ENCODE measurements around the gene RGS14. TPM values are rescaled to one million over a fixed set of nuclear protein-coding genes. Genes with fewer than 3 reads are reported as not detected.

RGS14 gene
- total RNA-seq, 1 experiment from 2014 or later: 4.8 TPM

DNA sequence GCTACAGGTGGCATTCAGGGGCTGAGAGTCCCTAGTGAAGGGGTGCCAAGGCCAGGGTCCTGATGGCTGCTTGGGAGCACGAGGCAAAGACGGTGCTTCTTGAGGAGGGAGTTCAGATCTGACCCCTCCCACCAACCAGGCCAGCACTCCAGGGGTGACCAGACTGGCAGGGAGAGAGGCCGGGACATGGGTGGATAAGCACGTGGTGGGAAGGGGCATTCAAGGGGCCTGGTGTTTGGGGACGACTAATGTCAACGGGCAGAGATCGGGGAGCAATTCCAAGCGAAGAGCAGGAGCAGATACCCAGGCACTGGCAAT, 4.5 kb downstream of the RGS14 start:
- Histone ChIP-seq H3K27me3 (peaks cover 23% of the 10 kb centered on the region), H3K36me3 (no peaks in the 10 kb centered on the region), H3K27ac (no peak overlapping the region), H3K4me1 (peaks cover 14% of the 10 kb centered on the region; the same call in 1 of the 2 replicates), H3K4me3 (no peak overlapping the region), H3K9me3 (replicated peaks) (no peaks in the 10 kb centered on the region)
- DNase-seq: no peak

GRCh38 chr5:177362610-177363507, 5.1 kb downstream of the RGS14 start:
- peaks cover 13% of the 10 kb centered on the region; the same call in 1 of the 2 replicates for H3K4me1 ChIP-seq
- no peak overlapping the region for H3K27ac ChIP-seq
- DNase-seq: peak in 1 of 2 experiments; percentile 35
- peaks cover 19% of the 10 kb centered on the region for H3K27me3 ChIP-seq
- H3K9me3 ChIP-seq (replicated peaks): no peaks in the 10 kb centered on the region
- H3K36me3 ChIP-seq: no peaks in the 10 kb centered on the region
- no peak overlapping the region for H3K4me3 ChIP-seq

DNA sequence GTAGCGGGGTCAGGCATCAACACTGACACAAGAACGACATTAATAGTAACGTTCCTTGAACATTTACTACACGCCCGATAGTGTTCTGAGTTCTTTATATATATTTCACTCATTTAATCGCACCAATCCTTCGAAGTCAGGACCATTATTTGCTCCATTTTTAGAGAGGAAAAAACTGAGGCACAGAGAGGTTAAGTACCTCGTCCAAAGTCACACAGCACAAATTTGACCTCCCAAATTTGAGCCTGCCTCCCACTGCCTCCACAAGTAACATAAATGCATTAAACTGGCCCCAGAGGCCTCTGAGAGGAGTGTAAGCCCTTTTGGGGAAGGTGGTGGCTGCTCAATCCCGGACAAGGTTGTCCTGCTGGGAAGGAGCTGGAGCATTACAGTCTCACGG, 5.8 kb downstream of the RGS14 start:
- Histone ChIP-seq H3K4me1 (peaks cover 6% of the 10 kb centered on the region; the same call in 1 of the 2 replicates), H3K36me3 (no peaks in the 10 kb centered on the region), H3K27me3 (peaks cover 12% of the 10 kb centered on the region), H3K9me3 (replicated peaks) (no peaks in the 10 kb centered on the region), H3K4me3 (no peak overlapping the region), H3K27ac (no peak overlapping the region)
- DNase-seq: no peak

DNA sequence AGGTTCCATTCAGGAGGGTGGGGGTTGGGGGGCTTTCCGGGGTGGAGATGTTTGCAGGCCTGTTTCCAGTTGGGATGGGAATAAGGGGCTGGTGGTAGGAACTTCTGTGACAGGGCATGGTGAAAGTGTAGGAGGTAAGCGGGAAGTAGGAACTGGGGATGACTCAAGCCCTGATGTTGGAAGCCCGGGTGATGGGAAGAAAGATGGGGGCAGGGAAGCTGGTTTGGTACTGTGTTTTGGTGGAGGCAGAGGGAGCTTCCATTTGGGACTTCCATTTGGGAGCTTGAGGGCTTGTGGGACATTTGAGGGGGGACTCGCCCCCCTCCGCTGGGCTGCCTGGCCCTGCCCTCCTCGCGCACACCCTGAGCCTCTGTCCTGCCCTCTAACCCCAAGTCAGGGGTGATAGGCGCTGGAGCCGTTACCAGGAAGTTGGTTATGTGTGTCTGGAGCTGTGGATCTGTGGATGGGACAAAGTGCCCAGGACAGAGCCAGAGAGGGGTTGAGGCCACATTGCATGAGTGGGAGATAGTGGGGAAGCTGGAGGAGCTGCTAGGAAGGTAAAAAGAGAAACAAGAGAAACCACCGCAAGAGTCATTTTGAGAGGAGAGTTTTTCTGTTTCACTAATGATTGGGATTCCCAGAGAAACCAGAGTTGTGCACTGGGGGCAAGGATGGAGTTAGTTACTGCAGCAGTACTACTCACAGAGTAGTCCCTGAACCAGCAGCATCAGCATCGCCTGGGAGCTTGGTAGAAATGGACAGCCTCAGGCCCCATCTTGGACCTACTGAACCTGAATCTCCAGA, 6.6 kb downstream of the RGS14 start:
- H3K4me1 ChIP-seq: peaks cover 6% of the 10 kb centered on the region; the same call in 1 of the 2 replicates
- no peak for DNase-seq
- H3K36me3 ChIP-seq: no peaks in the 10 kb centered on the region
- no peak overlapping the region for H3K27ac ChIP-seq
- H3K9me3 ChIP-seq (replicated peaks): no peaks in the 10 kb centered on the region
- peaks cover 4% of the 10 kb centered on the region for H3K27me3 ChIP-seq
- no peak overlapping the region for H3K4me3 ChIP-seq

DNA sequence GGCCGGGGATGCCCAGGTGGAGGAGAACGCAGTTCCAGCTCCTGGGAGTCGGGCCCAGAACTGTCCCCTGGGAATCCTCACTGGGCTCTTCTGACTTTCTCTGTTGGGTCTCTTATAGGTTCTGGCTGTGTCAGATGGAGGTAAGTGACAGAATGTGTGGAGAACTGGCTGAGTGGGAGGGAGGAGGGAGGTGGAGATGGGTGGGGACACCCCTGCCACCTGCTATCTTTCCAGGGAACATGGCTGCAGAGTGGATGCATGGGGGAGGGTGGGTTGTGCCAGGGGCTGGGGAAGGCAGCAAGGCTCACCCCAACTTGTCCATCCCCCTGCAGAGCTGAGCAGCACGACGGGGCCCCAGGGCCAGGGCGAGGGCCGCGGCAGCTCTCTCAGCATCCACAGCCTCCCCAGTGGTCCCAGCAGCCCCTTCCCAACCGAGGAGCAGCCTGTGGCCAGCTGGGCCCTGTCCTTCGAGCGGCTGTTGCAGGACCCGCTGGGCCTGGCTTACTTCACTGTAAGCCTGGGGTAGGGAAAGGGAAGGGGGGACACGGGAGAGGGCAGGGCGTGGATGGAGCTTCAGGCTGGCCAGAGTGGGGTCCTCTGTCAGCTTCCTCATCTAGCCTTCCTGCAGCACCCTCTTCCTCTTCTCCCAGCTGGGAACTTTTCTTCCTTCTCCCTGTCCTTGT, 8.3 kb downstream of the RGS14 start:
- peak overlapping the region; percentile 61 for H3K4me3 ChIP-seq
- no peaks in the 10 kb centered on the region; the same call in 1 of the 2 replicates for H3K27me3 ChIP-seq
- no peak for DNase-seq
- 0 out of 2 replicates have a peak overlapping the region, but pooled peaks have one; percentile 17 for H3K27ac ChIP-seq
- no peaks in the 10 kb centered on the region for H3K9me3 ChIP-seq (replicated peaks)
- no peaks in the 10 kb centered on the region for H3K36me3 ChIP-seq
- H3K4me1 ChIP-seq: peaks cover 12% of the 10 kb centered on the region; the same call in 1 of the 2 replicates

DNA sequence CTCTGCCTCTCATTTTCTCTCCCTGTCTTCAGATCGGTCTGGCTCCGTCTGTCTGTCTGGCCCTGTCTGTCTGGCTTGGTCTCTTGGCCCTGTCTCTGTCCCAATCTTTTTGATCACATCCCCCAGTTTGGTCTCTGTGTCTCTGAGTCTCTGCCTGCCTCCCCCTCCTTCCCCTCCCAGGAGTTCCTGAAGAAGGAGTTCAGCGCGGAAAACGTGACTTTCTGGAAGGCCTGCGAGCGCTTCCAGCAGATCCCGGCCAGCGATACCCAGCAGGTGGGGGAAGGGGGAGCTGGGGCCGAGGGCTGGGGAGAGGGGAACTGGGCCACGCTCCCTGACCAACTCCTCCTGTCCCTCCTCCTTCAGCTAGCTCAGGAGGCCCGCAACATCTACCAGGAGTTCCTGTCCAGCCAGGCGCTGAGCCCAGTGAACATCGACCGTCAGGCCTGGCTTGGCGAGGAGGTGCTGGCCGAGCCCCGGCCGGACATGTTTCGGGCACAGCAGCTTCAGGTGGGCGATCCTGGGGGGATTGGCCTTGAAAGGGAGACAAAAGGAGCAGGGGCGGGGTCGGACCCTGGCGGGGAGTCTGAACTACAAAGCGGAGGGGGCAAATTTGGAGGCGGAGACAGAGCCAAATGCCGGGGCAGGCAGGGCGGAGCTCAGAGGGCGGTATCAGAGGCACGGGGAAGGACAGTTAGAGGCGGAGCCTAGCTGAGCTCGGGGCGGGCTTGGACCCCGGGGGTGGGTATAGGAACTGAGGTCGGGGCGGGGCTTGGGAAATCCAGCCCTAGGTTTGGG, 9.0 kb downstream of the RGS14 start:
- Histone ChIP-seq H3K9me3 (replicated peaks) (no peaks in the 10 kb centered on the region), H3K36me3 (no peaks in the 10 kb centered on the region), H3K4me3 (peak overlapping the region; percentile 61), H3K27me3 (no peaks in the 10 kb centered on the region; the same call in 1 of the 2 replicates), H3K4me1 (peaks cover 12% of the 10 kb centered on the region; the same call in 1 of the 2 replicates), H3K27ac (peak overlapping the region; percentile 17; the same call in 1 of the 2 replicates)
- DNase-seq: peak; percentile 90 to 92

- Histone ChIP-seq H3K4me3 (peak overlapping the region; percentile 61), H3K9me3 (replicated peaks) (no peaks in the 10 kb centered on the region), H3K27me3 (no peaks in the 10 kb centered on the region; the same call in 1 of the 2 replicates), H3K36me3 (no peaks in the 10 kb centered on the region), H3K27ac (no peak overlapping the region), H3K4me1 (peaks cover 12% of the 10 kb centered on the region; the same call in 1 of the 2 replicates)
- DNase-seq: no peak
Measured at GRCh38 chr5:177367323-177367848, 9.7 kb downstream of the RGS14 start.

DNA sequence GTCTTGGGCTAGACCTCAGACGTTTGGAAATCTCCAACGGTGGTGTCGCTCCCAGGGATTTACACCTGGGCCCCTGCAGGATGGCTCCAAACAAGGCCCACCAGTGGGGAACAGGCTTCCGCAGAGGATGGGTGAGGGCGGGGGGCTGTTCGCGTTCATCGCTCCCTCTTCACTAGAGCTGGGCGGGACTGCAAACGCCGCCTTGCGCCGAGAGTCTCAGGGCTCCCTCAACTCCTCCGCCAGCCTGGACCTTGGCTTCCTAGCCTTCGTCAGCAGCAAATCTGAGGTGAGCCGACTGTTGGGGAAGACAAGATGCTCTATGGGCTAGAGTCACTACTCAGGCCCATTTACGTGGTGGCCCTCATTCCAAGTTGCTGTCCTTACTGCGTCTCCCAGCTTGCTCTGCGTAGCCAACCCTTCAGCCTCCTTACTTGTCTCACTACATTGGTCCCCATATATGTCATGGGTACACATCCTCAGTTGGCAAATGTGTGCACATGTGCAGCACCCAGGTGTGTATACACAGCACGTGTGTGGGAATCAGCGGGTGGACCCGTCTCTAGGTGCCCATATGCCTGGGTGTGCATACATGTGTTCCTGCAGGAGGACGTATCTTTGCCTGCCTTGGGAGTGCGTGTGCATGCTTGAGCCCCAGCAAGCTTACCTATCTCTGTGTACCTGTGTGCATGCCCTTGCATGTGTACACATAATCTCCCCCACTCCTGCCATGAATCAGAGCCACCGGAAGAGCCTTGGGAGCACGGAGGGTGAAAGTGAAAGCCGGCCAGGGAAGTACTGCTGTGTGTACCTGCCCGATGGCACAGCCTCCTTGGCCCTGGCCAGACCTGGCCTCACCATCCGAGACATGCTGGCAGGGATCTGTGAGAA, 10.5 kb downstream of the RGS14 start:
- Histone ChIP-seq H3K36me3 (no peaks in the 10 kb centered on the region), H3K4me1 (peaks cover 12% of the 10 kb centered on the region; the same call in 1 of the 2 replicates), H3K4me3 (no peak overlapping the region), H3K27me3 (no peaks in the 10 kb centered on the region; the same call in 1 of the 2 replicates), H3K9me3 (replicated peaks) (no peaks in the 10 kb centered on the region), H3K27ac (no peak overlapping the region)
- no peak for DNase-seq

DNA sequence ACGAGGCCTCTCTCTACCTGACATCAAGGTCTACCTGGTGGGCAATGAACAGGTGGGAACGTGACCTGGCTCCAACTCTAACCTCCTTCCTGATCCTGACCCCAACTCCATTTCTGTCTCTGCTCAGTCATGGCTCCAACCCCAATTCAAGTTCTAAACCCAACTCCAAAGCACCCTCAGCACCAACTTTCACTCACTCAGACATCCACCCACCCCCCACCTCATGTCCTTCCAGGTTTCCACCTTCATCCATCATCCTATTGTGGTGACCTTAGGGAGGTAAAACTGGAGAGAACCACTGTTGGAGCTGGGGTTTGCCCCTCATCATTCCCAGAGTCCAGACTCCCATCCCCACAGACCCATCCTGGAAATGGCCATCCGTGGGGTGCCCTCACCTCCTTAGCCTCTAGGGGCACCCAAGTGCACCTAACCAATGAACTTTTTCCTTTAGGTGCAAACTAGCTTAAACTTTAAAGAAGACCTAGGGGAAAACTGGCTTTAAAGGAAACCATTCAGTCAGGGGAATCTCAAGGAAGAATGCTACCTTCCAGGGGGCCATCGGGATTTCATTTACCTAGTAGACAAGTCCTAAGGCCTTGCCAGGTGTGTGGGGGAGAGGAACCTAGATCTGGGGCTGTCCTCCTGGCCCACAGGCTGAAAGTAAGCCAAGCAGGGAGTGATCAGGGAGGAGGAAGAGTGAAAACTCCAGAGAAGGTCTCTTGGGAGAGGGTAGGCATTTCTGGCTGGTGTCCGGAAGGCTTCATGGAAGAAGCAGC, 11.3 kb downstream of the RGS14 start:
- Histone ChIP-seq H3K9me3 (replicated peaks) (no peaks in the 10 kb centered on the region), H3K27ac (no peak overlapping the region), H3K36me3 (no peaks in the 10 kb centered on the region), H3K4me1 (peaks cover 12% of the 10 kb centered on the region; the same call in 1 of the 2 replicates), H3K27me3 (no peaks in the 10 kb centered on the region; the same call in 1 of the 2 replicates), H3K4me3 (no peak overlapping the region)
- peak; percentile 32 to 60 for DNase-seq

- Histone ChIP-seq H3K9me3 (replicated peaks) (no peaks in the 10 kb centered on the region), H3K27me3 (0 out of 2 replicates have a peak, but pooled peaks cover 1% of the 10 kb centered on the region), H3K4me3 (no peak overlapping the region), H3K36me3 (no peaks in the 10 kb centered on the region), H3K4me1 (peaks cover 12% of the 10 kb centered on the region; the same call in 1 of the 2 replicates), H3K27ac (no peak overlapping the region)
- no peak for DNase-seq
Measured at GRCh38 chr5:177369645-177370440, 12.1 kb downstream of the RGS14 start.

GRCh38 chr5:177370488-177371119, 12.9 kb downstream of the RGS14 start:
- H3K9me3 ChIP-seq (replicated peaks): no peaks in the 10 kb centered on the region
- DNase-seq: peak; percentile 90 to 91
- H3K27ac ChIP-seq: no peak overlapping the region
- H3K27me3 ChIP-seq: 0 out of 2 replicates have a peak, but pooled peaks cover 3% of the 10 kb centered on the region
- H3K4me3 ChIP-seq: peak overlapping the region; percentile 57
- no peaks in the 10 kb centered on the region for H3K36me3 ChIP-seq
- H3K4me1 ChIP-seq: peaks cover 12% of the 10 kb centered on the region; the same call in 1 of the 2 replicates
